GM19372 (cell line): Measurements from ENCODE around the gene THG1L.
"Not testable (repeated sequence)": the region's sequence is repeated elsewhere in the genome, so short reads cannot be mapped to it uniquely, and the experiment has no call there.

ENCODE experiments used
- ATAC-seq: cut with Tn5 transposase; IDR thresholded peaks from one replicate; pipeline ENCODE4 v1.9.1; 2021; ENCODE audit warnings: mild to moderate bottlenecking, low read depth, moderate library complexity; ENCODE audit not compliant: unreplicated experiment

THG1L gene

GRCh38 chr5:157722895-157723294 is 8.3 kb upstream of the THG1L start:
- not testable (repeated sequence) for ATAC-seq

GRCh38 chr5:157726607-157727006 is 4.6 kb upstream of the THG1L start:
- ATAC-seq = not testable (repeated sequence)

- not testable (repeated sequence) for ATAC-seq
Measured at GRCh38 chr5:157727858-157728257, 3.4 kb upstream of the THG1L start.

- ATAC-seq = peak; percentile 56
Measured at GRCh38 chr5:157729858-157730257, 1.4 kb upstream of the THG1L start.

GRCh38 chr5:157730900-157731271 is 334 bp upstream of the THG1L start:
- ATAC-seq = no peak

GRCh38 chr5:157732130-157732514 is 902 bp downstream of the THG1L start:
- ATAC-seq = no peak

GRCh38 chr5:157732596-157733262 is 1.5 kb downstream of the THG1L start:
- no peak for ATAC-seq

GRCh38 chr5:157734436-157734835 is 3.2 kb downstream of the THG1L start:
- no peak for ATAC-seq

GRCh38 chr5:157735991-157736390 is 4.8 kb downstream of the THG1L start:
- ATAC-seq = no peak

GRCh38 chr5:157739388-157740228 is 8.4 kb downstream of the THG1L start:
- ATAC-seq = no peak

- no peak for ATAC-seq
Measured at GRCh38 chr5:157740229-157740610, 9.0 kb downstream of the THG1L start.

- ATAC-seq = no peak
Measured at GRCh38 chr5:157741131-157741530, 9.9 kb downstream of the THG1L start.

GRCh38 chr5:157743163-157744050 is 12.2 kb downstream of the THG1L start, which contains the start of gene LSM11:
LSM11 (plus strand) TSS chr5:157743712; CDS start chr5:157743751, 39 bp downstream.
- peak; percentile 91 for ATAC-seq

GRCh38 chr5:157744051-157745011 is 13.1 kb downstream of the THG1L start:
- ATAC-seq = peak; percentile 28

- ATAC-seq = no peak
Measured at GRCh38 chr5:157745041-157745456, 13.8 kb downstream of the THG1L start.

GRCh38 chr5:157747173-157747740 is 16.0 kb downstream of the THG1L start:
- no peak for ATAC-seq

GRCh38 chr5:157747766-157748700 is 16.8 kb downstream of the THG1L start:
- ATAC-seq = no peak

- ATAC-seq = no peak
Measured at GRCh38 chr5:157748760-157749461, 17.7 kb downstream of the THG1L start.
